ENCODE results near the gene RFESD.

The RFESD gene

DNA sequence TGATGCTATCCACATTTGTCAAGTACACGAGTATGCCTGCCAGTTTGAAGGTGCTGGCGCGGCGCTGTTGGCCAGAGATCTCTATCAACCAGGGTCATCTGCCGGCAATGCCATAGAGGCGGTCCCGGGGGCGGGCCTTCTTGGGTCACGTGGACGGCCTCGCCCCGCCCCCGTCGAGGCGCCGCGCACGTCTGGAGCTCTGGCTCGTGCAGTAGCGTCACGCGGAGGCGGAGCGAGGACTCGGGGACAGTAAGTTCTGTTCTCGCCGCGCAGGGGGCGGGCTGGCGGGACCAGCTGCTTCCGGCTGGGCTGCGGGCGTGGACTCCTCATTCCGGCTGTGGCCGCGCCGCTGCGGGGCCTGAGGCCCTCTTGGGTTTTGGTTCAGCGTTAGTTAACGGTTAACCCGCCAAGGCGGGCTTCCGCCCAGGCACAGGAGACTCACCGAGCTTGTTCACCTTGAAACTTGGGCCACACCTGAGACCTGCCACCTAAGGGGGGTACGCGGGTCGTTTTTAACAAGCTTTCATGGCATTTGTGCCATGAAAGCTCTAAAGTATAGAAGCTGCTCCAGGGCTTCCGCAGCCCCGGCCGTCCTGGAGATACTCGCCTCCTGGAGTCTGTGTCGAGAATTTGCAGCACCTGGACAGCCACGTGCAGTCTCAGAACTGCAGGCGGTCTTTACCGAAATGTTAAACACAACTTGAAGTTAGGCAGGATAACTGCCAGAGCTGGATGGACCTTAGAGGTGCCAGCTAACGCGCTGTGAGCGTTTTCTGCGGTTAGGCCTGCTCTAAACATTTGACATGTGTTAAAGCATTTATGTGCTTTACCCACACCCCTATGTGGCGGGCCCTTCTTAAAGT, at the start of gene RFESD:
Gene RFESD, plus strand, starts transcription at position 209 of the 863 bp plus-strand sequence. CDS start 5,495 bp downstream, outside the sequence.
- Histone ChIP-seq H3K27me3 (ENCODE audit: insufficient read depth, poor library complexity, severe bottlenecking) (no peaks in the 10 kb centered on the region), H3K4me1 (ENCODE audit: insufficient read depth, poor library complexity, severe bottlenecking) (peaks cover 7% of the 10 kb centered on the region), H3K27ac (ENCODE audit: poor library complexity, severe bottlenecking) (peak within 1 kb of the TSS; percentile 58), H3K4me3 (ENCODE audit: severe bottlenecking) (peak within 1 kb of the TSS; percentile 34), H3K9me3 (ENCODE audit: severe bottlenecking) (no peaks in the 10 kb centered on the region), H3K36me3 (ENCODE audit: low read depth) (peaks cover 3% of the 10 kb centered on the region; the same call in 1 of the 2 replicates)
- TF ChIP-seq, protein P1, sequence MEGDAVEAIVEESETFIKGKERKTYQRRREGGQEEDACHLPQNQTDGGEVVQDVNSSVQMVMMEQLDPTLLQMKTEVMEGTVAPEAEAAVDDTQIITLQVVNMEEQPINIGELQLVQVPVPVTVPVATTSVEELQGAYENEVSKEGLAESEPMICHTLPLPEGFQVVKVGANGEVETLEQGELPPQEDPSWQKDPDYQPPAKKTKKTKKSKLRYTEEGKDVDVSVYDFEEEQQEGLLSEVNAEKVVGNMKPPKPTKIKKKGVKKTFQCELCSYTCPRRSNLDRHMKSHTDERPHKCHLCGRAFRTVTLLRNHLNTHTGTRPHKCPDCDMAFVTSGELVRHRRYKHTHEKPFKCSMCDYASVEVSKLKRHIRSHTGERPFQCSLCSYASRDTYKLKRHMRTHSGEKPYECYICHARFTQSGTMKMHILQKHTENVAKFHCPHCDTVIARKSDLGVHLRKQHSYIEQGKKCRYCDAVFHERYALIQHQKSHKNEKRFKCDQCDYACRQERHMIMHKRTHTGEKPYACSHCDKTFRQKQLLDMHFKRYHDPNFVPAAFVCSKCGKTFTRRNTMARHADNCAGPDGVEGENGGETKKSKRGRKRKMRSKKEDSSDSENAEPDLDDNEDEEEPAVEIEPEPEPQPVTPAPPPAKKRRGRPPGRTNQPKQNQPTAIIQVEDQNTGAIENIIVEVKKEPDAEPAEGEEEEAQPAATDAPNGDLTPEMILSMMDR (IDR thresholded peaks at IDR 0.05; ENCODE audit: poor library complexity, severe bottlenecking) = peak; percentile 33
- DNase-seq (ENCODE audit: low spot score) = peak; percentile 99
- ATAC-seq (ENCODE audit: low read depth) = peak; percentile 95

DNA sequence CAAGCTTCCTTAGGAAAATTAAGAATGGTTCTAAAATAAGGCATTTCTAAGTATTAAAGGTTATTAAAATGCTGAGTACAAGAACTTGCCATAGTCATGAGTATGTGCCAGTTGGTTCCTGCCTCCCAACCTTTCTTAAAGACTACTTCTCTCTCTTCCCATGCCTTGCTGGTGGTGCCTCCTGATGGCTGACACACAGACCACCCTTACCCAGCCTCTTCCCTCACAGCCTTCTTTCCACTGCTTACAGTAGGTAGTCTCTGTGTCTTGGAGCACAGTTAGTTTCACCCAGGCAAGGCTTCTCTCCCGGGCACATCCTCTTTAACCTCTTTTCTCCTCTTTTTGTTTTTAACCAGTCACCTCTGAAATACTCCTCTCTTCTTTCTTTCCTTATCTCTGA, 47.3 kb upstream of the RFESD start:
- ATAC-seq (ENCODE audit: low read depth) (no peak), DNase-seq (ENCODE audit: low spot score) (no peak)
- Histone ChIP-seq H3K27me3 (ENCODE audit: insufficient read depth, poor library complexity, severe bottlenecking) (no peaks in the 10 kb centered on the region), H3K4me3 (ENCODE audit: severe bottlenecking) (no peak overlapping the region), H3K4me1 (ENCODE audit: insufficient read depth, poor library complexity, severe bottlenecking) (no peaks in the 10 kb centered on the region), H3K9me3 (ENCODE audit: severe bottlenecking) (no peaks in the 10 kb centered on the region), H3K27ac (ENCODE audit: poor library complexity, severe bottlenecking) (no peak overlapping the region), H3K36me3 (ENCODE audit: low read depth) (peaks cover 9% of the 10 kb centered on the region)
- TF ChIP-seq, protein P1 (IDR thresholded peaks at IDR 0.05; ENCODE audit: poor library complexity, severe bottlenecking) = no peak

- H3K4me1 ChIP-seq (ENCODE audit: insufficient read depth, poor library complexity, severe bottlenecking) = no peaks in the 10 kb centered on the region
- no peaks in the 10 kb centered on the region for H3K27me3 ChIP-seq (ENCODE audit: insufficient read depth, poor library complexity, severe bottlenecking)
- no peak overlapping the region for H3K4me3 ChIP-seq (ENCODE audit: severe bottlenecking)
- TF ChIP-seq, protein P1 (IDR thresholded peaks at IDR 0.05; ENCODE audit: poor library complexity, severe bottlenecking) = no peak
- H3K27ac ChIP-seq (ENCODE audit: poor library complexity, severe bottlenecking) = no peak overlapping the region
- H3K36me3 ChIP-seq (ENCODE audit: low read depth) = peaks cover 9% of the 10 kb centered on the region
- DNase-seq (ENCODE audit: low spot score) = no peak
- no peak for ATAC-seq (ENCODE audit: low read depth)
- no peaks in the 10 kb centered on the region for H3K9me3 ChIP-seq (ENCODE audit: severe bottlenecking)
Observed at GRCh38 chr5:95600557-95600956, 46.0 kb upstream of the RFESD start.

- Histone ChIP-seq H3K4me3 (ENCODE audit: severe bottlenecking) (no peak overlapping the region), H3K9me3 (ENCODE audit: severe bottlenecking) (no peaks in the 10 kb centered on the region), H3K27ac (ENCODE audit: poor library complexity, severe bottlenecking) (no peak overlapping the region), H3K36me3 (ENCODE audit: low read depth) (peaks cover 9% of the 10 kb centered on the region), H3K27me3 (ENCODE audit: insufficient read depth, poor library complexity, severe bottlenecking) (no peaks in the 10 kb centered on the region), H3K4me1 (ENCODE audit: insufficient read depth, poor library complexity, severe bottlenecking) (no peaks in the 10 kb centered on the region)
- TF ChIP-seq, protein P1 (IDR thresholded peaks at IDR 0.05; ENCODE audit: poor library complexity, severe bottlenecking) = no peak
- ATAC-seq (ENCODE audit: low read depth) = no peak
- no peak for DNase-seq (ENCODE audit: low spot score)
Observed at GRCh38 chr5:95605786-95606185, 40.8 kb upstream of the RFESD start.

DNA sequence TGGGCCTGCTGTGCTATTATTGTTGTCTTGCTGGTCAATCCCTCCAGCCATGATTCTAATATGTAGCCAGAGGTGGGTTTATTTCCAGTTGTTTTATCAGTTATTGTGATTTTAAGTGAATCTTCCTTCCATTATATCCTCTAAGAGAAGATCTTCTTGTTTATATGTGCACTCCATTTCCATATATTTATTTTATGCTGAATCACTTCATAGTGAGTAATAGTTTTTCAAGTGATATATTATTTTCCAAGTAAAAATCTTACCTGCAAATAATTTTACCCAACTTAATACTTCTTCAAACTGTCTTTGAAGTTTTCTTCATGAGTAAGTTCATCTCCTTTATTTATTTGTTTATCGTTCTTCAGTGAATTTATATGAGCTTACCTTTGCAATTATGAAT, 40.2 kb upstream of the RFESD start:
- Histone ChIP-seq H3K27ac (ENCODE audit: poor library complexity, severe bottlenecking) (no peak overlapping the region), H3K27me3 (ENCODE audit: insufficient read depth, poor library complexity, severe bottlenecking) (no peaks in the 10 kb centered on the region), H3K4me3 (ENCODE audit: severe bottlenecking) (no peak overlapping the region), H3K4me1 (ENCODE audit: insufficient read depth, poor library complexity, severe bottlenecking) (no peaks in the 10 kb centered on the region), H3K36me3 (ENCODE audit: low read depth) (peaks cover 9% of the 10 kb centered on the region), H3K9me3 (ENCODE audit: severe bottlenecking) (no peaks in the 10 kb centered on the region)
- DNase-seq (ENCODE audit: low spot score) (no peak), ATAC-seq (ENCODE audit: low read depth) (no peak)
- TF ChIP-seq, protein P1 (IDR thresholded peaks at IDR 0.05; ENCODE audit: poor library complexity, severe bottlenecking) = no peak

Measured in RWPE2 (cell line).